ENCODE measurements around the gene RB1. TPM values are rescaled to one million over a fixed set of nuclear protein-coding genes. Genes with fewer than 3 reads are reported as not detected.

Gene RB1
- total and polyA plus RNA-seq, 7 experiments from 2014 or later = 12.1 to 37.1 (median 18.5) TPM

DNA sequence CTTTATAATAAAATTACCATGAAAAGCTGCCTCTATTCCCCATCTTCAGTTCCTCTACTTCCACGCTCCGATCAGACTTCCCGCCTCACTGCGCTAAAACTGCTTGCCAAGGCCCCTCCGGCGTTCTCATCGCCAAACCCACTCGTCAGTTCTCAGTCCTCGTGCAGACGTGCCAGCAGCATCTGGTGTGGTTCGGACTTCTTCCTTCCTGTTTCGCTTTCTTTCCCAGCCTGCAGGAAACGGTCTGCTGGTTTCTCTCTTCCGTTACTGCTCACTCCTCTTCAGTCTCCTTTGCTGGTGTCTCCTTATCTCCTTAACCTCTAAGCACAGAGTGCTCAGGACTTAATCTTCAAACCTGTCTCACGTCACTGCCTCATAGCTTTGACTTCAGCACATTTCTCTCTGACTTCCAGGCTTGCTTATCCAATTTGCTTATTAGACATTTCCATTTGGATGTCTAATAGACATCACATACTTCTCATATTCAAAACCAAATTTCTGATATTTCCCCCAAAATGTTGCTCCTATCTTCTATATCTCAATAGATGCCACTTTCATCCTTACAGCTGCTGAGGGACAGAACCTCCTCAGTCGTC, 189.0 kb downstream of the RB1 start:
- no peak overlapping the region for H3K27ac Mint-ChIP-seq
- peaks cover 1 to 55% (median 34%) of the 10 kb centered on the region in 7 donors for H3K4me1 Mint-ChIP-seq
- CTCF ChIA-PET = interaction anchor here (0.7 to 2.7 kb wide), 4 partner anchors 35 to 93 kb away, joined by 3 to 7 read pairs (median 4); partner anchors contain the start of gene RCBTB2
- POLR2A ChIA-PET = interaction anchor here (0.6 to 5.4 kb wide), 20 partner anchors 10 to 455 kb away, joined by 3 to 79 read pairs (median 4); partner anchors contain the start of genes LPAR6, NUDT15 and RCBTB2
- H3K27ac ChIP-seq (ENCODE audit: low read depth, low read length) = peak overlapping the region; percentile 74
- H3K27me3 ChIP-seq (ENCODE audit: control insufficient read depth in 2 of 2, insufficient read depth in 2 of 2, low read length in 2 of 2) = no peaks in the 10 kb centered on the region
- peaks cover 67% of the 10 kb centered on the region in 2 donors for H3K4me1 ChIP-seq (ENCODE audit: control insufficient read depth in 2 of 2, insufficient read depth in 2 of 2, low read length in 2 of 2)
- intact Hi-C loops (cut with micrococcal nuclease) = loop anchor here (1.0 to 10.0 kb wide), 8 partner anchors 9 to 458 kb away; partner anchors contain the start of genes LPAR6 (in 1 of the 2), NUDT15 (in 1 of the 2) and RB1 (in 1 of the 2)
- no peaks in the 10 kb centered on the region for H3K36me3 ChIP-seq (ENCODE audit: control insufficient read depth in 2 of 3, insufficient read depth in 3 of 3, low read length in 3 of 3)
- ATAC-seq (peak; percentile 91), DNase-seq (peak; percentile 38 to 79 (median 74))
- H3K4me3 ChIP-seq (ENCODE audit: low read length) = peak overlapping the region; percentile 73
- peaks cover 0 to 2% (median 0%) of the 10 kb centered on the region in 11 donors for H3K9me3 Mint-ChIP-seq
- H3K36me3 Mint-ChIP-seq = peaks cover 0 to 19% (median 6%) of the 10 kb centered on the region in 5 donors
- H3K9me3 ChIP-seq (ENCODE audit: control insufficient read depth in 2 of 3, low read length in 3 of 3) = no peaks in the 10 kb centered on the region
- H3K4me3 Mint-ChIP-seq = no peak overlapping the region
- no peaks in the 10 kb centered on the region for H3K27me3 Mint-ChIP-seq

DNA sequence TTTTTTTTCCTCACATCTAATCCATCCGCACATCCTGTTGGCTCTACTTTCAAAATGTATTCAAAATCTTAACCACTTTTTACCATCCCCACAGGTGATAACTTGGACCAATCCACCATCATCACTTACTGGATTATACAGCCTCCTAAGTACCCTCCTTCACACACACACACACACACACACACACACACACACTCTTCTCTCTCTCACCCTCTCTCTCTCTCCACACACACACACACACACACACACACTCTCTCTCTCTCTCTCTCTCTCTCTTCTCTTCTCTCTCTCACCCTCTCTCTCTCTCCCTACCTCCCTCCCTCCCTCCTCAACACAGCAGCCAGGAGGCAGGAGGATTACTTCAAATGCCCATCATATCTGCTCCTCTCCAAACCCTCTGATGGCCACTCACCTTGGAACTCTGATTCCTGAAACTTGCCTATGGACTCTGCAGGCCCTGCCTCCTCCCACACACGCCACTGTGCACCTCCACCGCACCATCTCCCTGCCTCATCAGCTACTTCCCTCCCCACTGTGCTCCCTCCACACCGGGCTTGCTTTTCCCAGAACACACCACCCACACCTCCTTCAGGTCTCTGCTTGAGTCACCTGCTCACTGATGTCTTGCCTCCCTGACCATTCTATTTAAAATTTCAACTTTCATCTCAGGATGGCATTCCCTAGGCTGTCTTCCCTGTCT, 189.7 kb downstream of the RB1 start:
- no peaks in the 10 kb centered on the region for H3K27me3 ChIP-seq (ENCODE audit: control insufficient read depth in 2 of 2, insufficient read depth in 2 of 2, low read length in 2 of 2)
- intact Hi-C loops (cut with micrococcal nuclease) = loop anchor here in 1 of 2 donors (5.0 to 10.0 kb wide), 2 partner anchors 191 to 458 kb away; partner anchors contain the start of genes NUDT15 and RB1
- H3K36me3 ChIP-seq (ENCODE audit: control insufficient read depth in 2 of 3, insufficient read depth in 3 of 3, low read length in 3 of 3) = no peaks in the 10 kb centered on the region
- H3K4me3 ChIP-seq (ENCODE audit: low read length) = peak overlapping the region; percentile 73
- H3K27ac ChIP-seq (ENCODE audit: low read depth, low read length) = peak overlapping the region; percentile 74
- H3K9me3 ChIP-seq (ENCODE audit: control insufficient read depth in 2 of 3, low read length in 3 of 3) = no peaks in the 10 kb centered on the region
- Mint-ChIP-seq H3K4me1 (peaks cover 0 to 50% (median 37%) of the 10 kb centered on the region in 7 donors), H3K36me3 (peaks cover 0 to 15% (median 4%) of the 10 kb centered on the region in 5 donors), H3K4me3 (no peak overlapping the region), H3K27me3 (no peaks in the 10 kb centered on the region), H3K27ac (no peak overlapping the region), H3K9me3 (no peaks in the 10 kb centered on the region)
- peak; percentile 50 for ATAC-seq
- peaks cover 64 to 65% of the 10 kb centered on the region in 2 donors for H3K4me1 ChIP-seq (ENCODE audit: control insufficient read depth in 2 of 2, insufficient read depth in 2 of 2, low read length in 2 of 2)
- peak in 5 of 9 donors; percentile 45 to 60 (median 53) for DNase-seq
- ChIA-PET POLR2A (interaction anchor here (0.8 to 5.4 kb wide), 10 partner anchors 10 to 95 kb away, joined by 3 to 79 read pairs (median 8); partner anchors contain the start of gene RCBTB2), CTCF (interaction anchor here (0.7 to 2.7 kb wide), 2 partner anchors 35 to 87 kb away, joined by 3 to 7 read pairs; no protein-coding TSS in a partner anchor)

- Mint-ChIP-seq H3K27me3 (no peaks in the 10 kb centered on the region), H3K4me3 (no peak overlapping the region), H3K4me1 (peaks cover 4 to 47% (median 33%) of the 10 kb centered on the region in 7 donors), H3K36me3 (peaks cover 0 to 15% (median 4%) of the 10 kb centered on the region in 5 donors), H3K27ac (no peak overlapping the region), H3K9me3 (no peaks in the 10 kb centered on the region)
- ATAC-seq (no peak), DNase-seq (no peak)
- Histone ChIP-seq H3K27me3 (ENCODE audit: control insufficient read depth in 2 of 2, insufficient read depth in 2 of 2, low read length in 2 of 2) (no peaks in the 10 kb centered on the region), H3K36me3 (ENCODE audit: control insufficient read depth in 2 of 3, insufficient read depth in 3 of 3, low read length in 3 of 3) (no peaks in the 10 kb centered on the region), H3K9me3 (ENCODE audit: control insufficient read depth in 2 of 3, low read length in 3 of 3) (no peaks in the 10 kb centered on the region), H3K4me1 (ENCODE audit: control insufficient read depth in 2 of 2, insufficient read depth in 2 of 2, low read length in 2 of 2) (peaks cover 58 to 60% of the 10 kb centered on the region in 2 donors), H3K27ac (ENCODE audit: low read depth, low read length) (peak overlapping the region; percentile 74), H3K4me3 (ENCODE audit: low read length) (no peak overlapping the region)
- intact Hi-C loops (cut with micrococcal nuclease) = loop anchor here in 1 of 2 donors (5.0 to 10.0 kb wide), 2 partner anchors 192 to 459 kb away; partner anchors contain the start of genes NUDT15 and RB1
- POLR2A ChIA-PET = interaction anchor here (2.6 to 5.4 kb wide), 3 partner anchors 11 to 38 kb away, joined by 19 to 79 read pairs (median 64); partner anchors contain the start of gene RCBTB2
- CTCF ChIA-PET = interaction anchor here (2.7 kb wide), 1 partner anchor 86 kb away, joined by 7 read pairs; no protein-coding TSS in a partner anchor
Measured at GRCh38 chr13:48493851-48494250, 190.3 kb downstream of the RB1 start.

GRCh38 chr13:48494874-48495273, 191.3 kb downstream of the RB1 start:
- peaks cover 49 to 50% of the 10 kb centered on the region in 2 donors for H3K4me1 ChIP-seq (ENCODE audit: control insufficient read depth in 2 of 2, insufficient read depth in 2 of 2, low read length in 2 of 2)
- ATAC-seq = no peak

DNA sequence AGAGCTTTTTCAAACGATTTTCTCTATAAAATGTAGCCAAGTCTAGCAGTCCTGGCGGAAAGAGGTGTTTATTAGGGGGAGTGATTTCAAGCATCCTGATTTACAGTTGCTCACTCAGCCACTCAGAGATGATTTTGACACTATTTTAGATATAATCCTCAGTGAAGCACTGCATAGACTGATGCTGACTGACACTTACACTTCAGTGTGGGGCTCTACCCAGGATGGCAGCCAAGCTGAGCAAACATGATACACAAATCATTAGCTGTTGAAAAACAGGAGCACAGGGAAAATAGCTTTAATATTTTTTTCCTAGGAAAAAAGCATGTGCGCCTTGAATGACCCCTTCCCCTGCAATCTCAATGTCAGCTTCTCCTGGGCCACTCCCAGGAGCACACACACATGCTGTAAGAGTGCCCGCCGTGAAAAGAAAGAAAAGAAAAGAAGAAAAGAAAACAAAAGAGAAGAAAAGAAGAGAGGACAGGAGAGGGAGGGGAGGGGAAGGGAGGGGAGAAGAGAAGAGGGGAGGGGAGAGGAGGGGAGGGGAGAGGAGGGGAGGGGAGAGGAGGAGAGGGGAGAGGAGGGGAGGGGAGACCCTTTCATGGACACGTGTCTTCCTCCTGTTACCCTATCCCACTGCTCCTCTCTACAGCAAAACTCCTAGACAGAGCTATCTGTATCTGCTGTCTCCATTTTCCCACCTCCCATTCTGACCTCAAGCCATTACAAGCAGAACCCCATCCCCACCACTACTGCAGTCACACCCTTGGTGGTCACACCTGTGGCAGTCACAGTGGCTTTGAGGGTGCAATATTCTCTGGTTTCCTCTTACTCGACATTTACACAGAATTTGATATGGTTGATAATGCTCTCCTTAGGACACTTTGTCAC, 193.0 kb downstream of the RB1 start:
- ATAC-seq (no peak), DNase-seq (no peak)
- peaks cover 15 to 49% (median 31%) of the 10 kb centered on the region in 7 donors for H3K4me1 Mint-ChIP-seq
- H3K9me3 Mint-ChIP-seq = no peaks in the 10 kb centered on the region
- Histone ChIP-seq H3K27ac (ENCODE audit: low read depth, low read length) (no peak overlapping the region), H3K4me3 (ENCODE audit: low read length) (no peak overlapping the region), H3K36me3 (ENCODE audit: control insufficient read depth in 2 of 3, insufficient read depth in 3 of 3, low read length in 3 of 3) (no peaks in the 10 kb centered on the region), H3K4me1 (ENCODE audit: control insufficient read depth in 2 of 2, insufficient read depth in 2 of 2, low read length in 2 of 2) (peaks cover 38 to 46% of the 10 kb centered on the region in 2 donors), H3K27me3 (ENCODE audit: control insufficient read depth in 2 of 2, insufficient read depth in 2 of 2, low read length in 2 of 2) (no peaks in the 10 kb centered on the region), H3K9me3 (ENCODE audit: control insufficient read depth in 2 of 3, low read length in 3 of 3) (no peaks in the 10 kb centered on the region)
- ChIA-PET POLR2A (interaction anchor here (0.7 to 5.4 kb wide), 3 partner anchors 10 to 36 kb away, joined by 3 to 79 read pairs (median 64); partner anchors contain the start of gene RCBTB2), CTCF (no interaction called here)
- H3K4me3 Mint-ChIP-seq = peak overlapping the region in 6 of 10 donors; percentile 4 to 68 (median 51)
- peak overlapping the region; percentile 21 to 86 (median 65) for H3K27ac Mint-ChIP-seq
- peaks cover 0 to 17% (median 0%) of the 10 kb centered on the region in 5 donors for H3K36me3 Mint-ChIP-seq
- intact Hi-C loops (cut with micrococcal nuclease) = loop anchor here in 1 of 2 donors (10.0 kb wide), 1 partner anchor 462 kb away; the partner anchor contains the start of gene NUDT15
- no peaks in the 10 kb centered on the region for H3K27me3 Mint-ChIP-seq

More at GRCh38 chr13:48494874-48495273, 191.3 kb downstream of the RB1 start:
- POLR2A ChIA-PET = interaction anchor here (0.7 to 5.4 kb wide), 6 partner anchors 11 to 1921 kb away, joined by 3 to 79 read pairs (median 6); partner anchors contain the start of genes LPAR6 and RCBTB2
- Histone ChIP-seq H3K36me3 (ENCODE audit: control insufficient read depth in 2 of 3, insufficient read depth in 3 of 3, low read length in 3 of 3) (no peaks in the 10 kb centered on the region), H3K27me3 (ENCODE audit: control insufficient read depth in 2 of 2, insufficient read depth in 2 of 2, low read length in 2 of 2) (no peaks in the 10 kb centered on the region), H3K4me3 (ENCODE audit: low read length) (no peak overlapping the region), H3K9me3 (ENCODE audit: control insufficient read depth in 2 of 3, low read length in 3 of 3) (no peaks in the 10 kb centered on the region), H3K27ac (ENCODE audit: low read depth, low read length) (no peak overlapping the region)
- intact Hi-C loops (cut with micrococcal nuclease) = loop anchor here in 1 of 2 donors (5.0 to 10.0 kb wide), 2 partner anchors 193 to 460 kb away; partner anchors contain the start of genes NUDT15 and RB1
- Mint-ChIP-seq H3K36me3 (peaks cover 0 to 16% (median 0%) of the 10 kb centered on the region in 5 donors), H3K9me3 (no peaks in the 10 kb centered on the region), H3K27ac (no peak overlapping the region), H3K4me3 (no peak overlapping the region), H3K4me1 (peaks cover 11 to 47% (median 36%) of the 10 kb centered on the region in 7 donors), H3K27me3 (no peaks in the 10 kb centered on the region)
- CTCF ChIA-PET = interaction anchor here (0.7 kb wide), 1 partner anchor 91 kb away, joined by 4 read pairs; no protein-coding TSS in a partner anchor
- no peak for DNase-seq

Data from naive thymus-derived CD4-positive, alpha-beta T cell (primary cell).